Measurements from ENCODE around the gene REEP1. TPM values are rescaled to one million over a fixed set of nuclear protein-coding genes. Genes with fewer than 3 reads are reported as not detected.

The REEP1 gene
- total RNA-seq, 1 experiment from 2014 or later: 5.9 TPM

GRCh38 chr2:86213056-86213455 lies 124.4 kb downstream of the REEP1 start:
- no peaks in the 10 kb centered on the region for H4K20me1 ChIP-seq (ENCODE audit: insufficient read depth)
- no peak overlapping the region for H3K9ac ChIP-seq (ENCODE audit: low read length)
- H2AFZ ChIP-seq (ENCODE audit: low read depth, low read length, poor library complexity, severe bottlenecking): no peak overlapping the region
- BruUV-seq (replicated peaks): no TSS peak
- no peak overlapping the region for H3K4me2 ChIP-seq (ENCODE audit: low read length)
- H3K9me2 ChIP-seq (ENCODE audit: insufficient read depth): no peaks in the 10 kb centered on the region
- no peak for DNase-seq (ENCODE audit: low read depth, low spot score)
- H3K9me3 ChIP-seq (ENCODE audit: control insufficient read depth in 1 of 2, insufficient read depth in 1 of 2, low read depth in 1 of 2, low read length in 2 of 2): no peaks in the 10 kb centered on the region
- intact Hi-C loops (cut with micrococcal nuclease): no loop called here
- H3K79me2 ChIP-seq (ENCODE audit: insufficient read depth, low read length): no peaks in the 10 kb centered on the region; the same call in 1 of the 2 replicates
- peaks cover 43 to 47% of the 10 kb centered on the region in 2 experiments for H3K36me3 ChIP-seq (ENCODE audit: control insufficient read depth in 1 of 2, insufficient read depth in 2 of 2, low read length in 2 of 2)
- ChIA-PET RAD21 (ENCODE audit: low non-redundant PET in 1 of 2, low total read pairs in 2 of 2, uncharacterized antibody in 2 of 2, unreplicated experiment in 2 of 2) (no interaction called here), POLR2A (no interaction called here), CTCF (no interaction called here)
- no peaks in the 10 kb centered on the region for H3K27me3 ChIP-seq (ENCODE audit: insufficient read depth, low read length)
- no peak for ATAC-seq
- H3K27ac ChIP-seq (ENCODE audit: low read depth, low read length): no peak overlapping the region
- no peak overlapping the region for H3K4me3 ChIP-seq (replicated peaks in 1 of 2; ENCODE audit: low read depth in 1 of 2, low read length in 2 of 2)
- TF ChIP-seq SP1 (IDR thresholded peaks at IDR 0.05; ENCODE audit: low read depth): no peak
- TF ChIP-seq CEBPB (IDR thresholded peaks at IDR 0.05; ENCODE audit: low read depth): no peak
- H3K4me1 ChIP-seq (ENCODE audit: control insufficient read depth in 1 of 2, insufficient read depth in 2 of 2, low read length in 2 of 2): no peaks in the 10 kb centered on the region

GRCh38 chr2:86211796-86212188 lies 125.6 kb downstream of the REEP1 start:
- H2AFZ ChIP-seq (ENCODE audit: low read depth, low read length, poor library complexity, severe bottlenecking): no peak overlapping the region
- peaks cover 51 to 55% of the 10 kb centered on the region in 2 experiments for H3K36me3 ChIP-seq (ENCODE audit: control insufficient read depth in 1 of 2, insufficient read depth in 2 of 2, low read length in 2 of 2)
- no peak for ATAC-seq
- RAD21 ChIA-PET (ENCODE audit: low non-redundant PET in 1 of 2, low total read pairs in 2 of 2, uncharacterized antibody in 2 of 2, unreplicated experiment in 2 of 2): no interaction called here
- intact Hi-C loops (cut with micrococcal nuclease): no loop called here
- no peak overlapping the region for H3K4me2 ChIP-seq (ENCODE audit: low read length)
- TF ChIP-seq EGR1 (IDR thresholded peaks at IDR 0.05; ENCODE audit: low read depth): no peak
- TF ChIP-seq YY1 (IDR thresholded peaks at IDR 0.05; ENCODE audit: extremely low read depth, insufficient replicate concordance, low read depth, low read length): no peak
- TF ChIP-seq CTCF (IDR thresholded peaks at IDR 0.05 in 2 of 3, conservative IDR thresholded peaks at IDR 0.05 in 1 of 3; ENCODE audit: borderline replicate concordance in 1 of 3, insufficient read depth in 1 of 3, low read depth in 2 of 3, low read length in 2 of 3): no peak
- no peak for TF ChIP-seq POLR2AphosphoS5 (IDR thresholded peaks at IDR 0.05; ENCODE audit: low read depth, low read length)
- no peak for TF ChIP-seq SP1 (IDR thresholded peaks at IDR 0.05; ENCODE audit: low read depth)
- TF ChIP-seq CBX3 (IDR thresholded peaks at IDR 0.05; ENCODE audit: low read depth): no peak
- no peak for TF ChIP-seq SIN3A (IDR thresholded peaks at IDR 0.05; ENCODE audit: low read depth)
- no peak for TF ChIP-seq MAX (IDR thresholded peaks at IDR 0.05)
- TF ChIP-seq EZH2phosphoT487 (IDR thresholded peaks at IDR 0.05; ENCODE audit: borderline replicate concordance): no peak
- TF ChIP-seq ZBTB33 (IDR thresholded peaks at IDR 0.05; ENCODE audit: extremely low read depth, insufficient replicate concordance, low read length): no peak
- CTCF ChIA-PET: no interaction called here
- H3K79me2 ChIP-seq (ENCODE audit: insufficient read depth, low read length): no peaks in the 10 kb centered on the region; the same call in 1 of the 2 replicates
- H3K27ac ChIP-seq (ENCODE audit: low read depth, low read length): no peak overlapping the region
- no peak for DNase-seq (ENCODE audit: low read depth, low spot score)
- H3K27me3 ChIP-seq (ENCODE audit: insufficient read depth, low read length): no peaks in the 10 kb centered on the region
- no peaks in the 10 kb centered on the region for H3K9me2 ChIP-seq (ENCODE audit: insufficient read depth)
- no peak overlapping the region for H3K4me3 ChIP-seq (replicated peaks in 1 of 2; ENCODE audit: low read depth in 1 of 2, low read length in 2 of 2)
- H3K4me1 ChIP-seq (ENCODE audit: control insufficient read depth in 1 of 2, insufficient read depth in 2 of 2, low read length in 2 of 2): no peaks in the 10 kb centered on the region
- POLR2A ChIA-PET: no interaction called here
- no peak overlapping the region for H3K9ac ChIP-seq (ENCODE audit: low read length)
- no peaks in the 10 kb centered on the region for H4K20me1 ChIP-seq (ENCODE audit: insufficient read depth)
- no TSS peak for BruUV-seq (replicated peaks)
- H3K9me3 ChIP-seq (ENCODE audit: control insufficient read depth in 1 of 2, insufficient read depth in 1 of 2, low read depth in 1 of 2, low read length in 2 of 2): no peaks in the 10 kb centered on the region

Data from HCT116 (cell line).